GM12878 (cell line): Measurements from ENCODE around the gene PPP2R5D. TPM values are rescaled to one million over a fixed set of nuclear protein-coding genes. Genes with fewer than 3 reads are reported as not detected.

Experiments
- ATAC-seq: fragments of 200-7000 bp; cut with Tn5 transposase; 3 replicates; pipeline ENCODE4 v1.9.1; 2020; ENCODE audit warnings: mild to moderate bottlenecking, moderate library complexity
- BruUV-seq: library from RNA; stranded (reverse); fragments of 400-500 nt; replicated peaks from 2 replicates; lab custom pipeline; 2021; lab: Mats Ljungman, UMichigan
- CTCF ChIA-PET: fragments of 300-600 bp; sonication (Branson Sonifier 250); formaldehyde crosslinking; extraction: SDS; loops from one replicate; lab custom pipeline; 2021; ENCODE audit warnings: inconsistent platforms; lab: Yijun Ruan, JAX
- POLR2A ChIA-PET: fragments of 350-600 bp; formaldehyde crosslinking; extraction: SDS; loops from one replicate; lab custom pipeline; 2021; ENCODE audit warnings: inconsistent platforms; lab: Charles Lee
- RAD21 ChIA-PET: fragments of 300-600 bp; sonication (Branson Sonifier 250); formaldehyde crosslinking; loops from one replicate; lab custom pipeline; 2023; ENCODE audit warnings: antibody characterized with exemption; ENCODE audit not compliant: unreplicated experiment; lab: Charles Lee
- SMC1A ChIA-PET: fragments of 300-600 bp; sonication (Branson Sonifier 250); formaldehyde crosslinking; loops from one replicate; lab custom pipeline; 2023; ENCODE audit not compliant: unreplicated experiment, uncharacterized antibody; lab: Charles Lee
- DNase-seq: peaks from one replicate; pipeline ENCODE4 v3.0.0-alpha.2; 2011; ENCODE audit warnings: low read depth, low spot score
- FAIRE-seq: peaks from 3 replicates; lab custom pipeline; 2011; peaks lifted over from hg19 to GRCh38; lab: Jason Lieb, UNC
- H2AFZ ChIP-seq: 2 replicates; pipeline ENCODE4 v1.6.0; 2011; ENCODE audit warnings: low read depth, low read length, control low read depth; ENCODE audit not compliant: control insufficient read depth
- H3K27ac ChIP-seq: 2 replicates; pipeline ENCODE4 v1.5.1; 2011; ENCODE audit warnings: control low read depth; ENCODE audit not compliant: control insufficient read depth, insufficient read depth
- H3K27me3 ChIP-seq, 2 experiments: replicated peaks in 1 of 2; 2 replicates each; pipeline versions ENCODE4 v1.6.0 to v1.6.1; 2011; ENCODE audit warnings: low read length in 1 of 2; ENCODE audit not compliant: control insufficient read depth in 2 of 2, insufficient read depth in 2 of 2
- H3K36me3 ChIP-seq, 2 experiments: 2 replicates each; pipeline ENCODE4 v1.5.1; 2011; ENCODE audit warnings: low read length in 1 of 2; ENCODE audit not compliant: control insufficient read depth in 2 of 2, insufficient read depth in 2 of 2
- H3K4me1 ChIP-seq: 2 replicates; pipeline ENCODE4 v1.6.1; 2011; ENCODE audit warnings: mild to moderate bottlenecking, low read length, moderate library complexity, mixed read lengths; ENCODE audit not compliant: control insufficient read depth, insufficient read depth
- H3K4me2 ChIP-seq: 2 replicates; pipeline ENCODE4 v1.6.0; 2011; ENCODE audit warnings: control low read depth; ENCODE audit not compliant: control insufficient read depth, insufficient read depth
- H3K4me3 ChIP-seq: fragments of 200-600 bp; sonication (generic); 2 replicates; pipeline ENCODE4 v1.5.1; 2016
- H3K79me2 ChIP-seq: 2 replicates; pipeline ENCODE4 v1.6.0; 2011; ENCODE audit warnings: low read length; ENCODE audit not compliant: control insufficient read depth, insufficient read depth
- H3K9ac ChIP-seq: 2 replicates; pipeline ENCODE4 v1.8.0; 2011; ENCODE audit warnings: low read length, control low read depth, mixed read lengths; ENCODE audit not compliant: control insufficient read depth, insufficient read depth
- H3K9me3 ChIP-seq: replicated peaks from 3 replicates; pipeline ENCODE4 v1.5.1; 2011; ENCODE audit warnings: mild to moderate bottlenecking, low read length; ENCODE audit not compliant: control insufficient read depth, insufficient read depth
- H4K20me1 ChIP-seq: 2 replicates; pipeline ENCODE4 v1.6.0; 2011; ENCODE audit not compliant: control insufficient read depth, insufficient read depth
- EP300 ChIP-seq, 2 experiments: fragments of 150-350 bp in 1 of 2; IDR thresholded peaks; 2 replicates each; pipeline ENCODE4 v1.6.1; 2011 to 2012; ENCODE audit warnings: low read depth in 2 of 2, low read length in 2 of 2, borderline replicate concordance in 1 of 2, improper control_type of control experiment in 1 of 2, inconsistent platforms in 1 of 2; ENCODE audit not compliant: control insufficient read depth in 1 of 2
- JUNB ChIP-seq: IDR thresholded peaks from 2 replicates; pipeline ENCODE4 v1.6.1; 2016; ENCODE audit warnings: antibody characterized with exemption, mild to moderate bottlenecking
- PAX8 ChIP-seq: fragments of 450-650 bp; IDR thresholded peaks from 2 replicates; pipeline ENCODE4 v1.6.1; 2017; ENCODE audit warnings: mild to moderate bottlenecking, moderate library complexity
- SIN3A ChIP-seq: IDR thresholded peaks from 2 replicates; pipeline ENCODE4 v1.6.1; 2012; ENCODE audit warnings: low read depth, low read length, improper control_type of control experiment
- WGBS: methylation state at CpG from one replicate; pipeline ENCODE4 v1.1.6; 2016; ENCODE audit warnings: low lambda C conversion rate; ENCODE audit not compliant: insufficient replicate concordance, insufficient coverage; ENCODE audit errors: missing lambda C conversion rate; 5-methylcytosine and 5-hydroxymethylcytosine counted together
- in situ Hi-C: fragments of 300-500 bp; cut with MboI; formaldehyde crosslinking; loops from 9 replicates; pipeline ENCODE4 v1.14.3; 2018; ENCODE audit warnings: mixed read lengths
- intact Hi-C: fragments of 100-400 bp; cut with micrococcal nuclease; formaldehyde crosslinking; loops from one replicate; pipeline ENCODE4 v1.14.2; 2022; ENCODE audit not compliant: unreplicated experiment
- polyA plus RNA-seq, 11 experiments: library from polyadenylated mRNA; depleted of rRNA in 4 of 11; unstranded in 6 of 11; stranded (reverse) in 5 of 11; fragments of >200 nt; fragmentation: Nextera tagmentation in 4 of 11; fragmentation: Illumina TruSeq in 1 of 11; extraction: Ambion mirVana in 4 of 11; extraction: Trizol in 1 of 11; gene quantifications; 1 replicate in 1 of 11; 2 replicates in 10 of 11; pipeline versions ENCODE4 v1.2.1 to v1.2.3, GENCODE V29; 2011 to 2016; ENCODE audit warnings: inconsistent platforms in 2 of 11, missing spikeins in 2 of 11, low read depth in 1 of 11
- total RNA-seq, 4 experiments: library from RNA; depleted of rRNA in 3 of 4; stranded (reverse); fragments of >200 nt in 3 of 4; fragmentation: Illumina TruSeq in 1 of 4; extraction: Trizol in 1 of 4; gene quantifications; 2 replicates each; pipeline versions ENCODE4 v1.2.1 to v1.2.3, GENCODE V29; 2013 to 2021

Gene PPP2R5D
- total and polyA plus RNA-seq, 10 of the 15 experiments (the other 5 are each of a cell fraction or from before 2014, with no cell fraction given) = 1.5 to 59.0 (median 32.0) TPM

DNA sequence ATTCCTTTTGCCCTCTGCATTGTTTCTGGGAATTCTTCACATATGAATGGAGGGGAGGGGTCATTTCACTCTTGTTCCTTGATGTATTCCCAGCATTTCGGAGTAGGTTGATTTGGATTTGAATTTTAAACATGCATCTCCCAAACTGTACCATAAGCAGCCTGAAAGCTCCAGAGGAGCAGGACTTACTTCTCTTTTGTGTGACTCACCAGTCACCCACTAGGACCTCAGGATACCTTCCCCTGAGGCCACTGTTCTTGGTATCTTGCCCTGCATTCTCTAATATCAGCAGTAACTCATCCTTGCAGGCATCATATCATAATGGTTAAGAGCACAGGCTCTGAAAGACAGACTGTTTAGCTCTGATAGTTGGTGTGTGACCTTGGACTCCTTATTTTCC is 74.2 kb downstream of the PPP2R5D start:
- H3K9ac ChIP-seq = peak overlapping the region; percentile 89
- no peaks in the 10 kb centered on the region; a peak in 2 of 4 replicates for H3K36me3 ChIP-seq
- BruUV-seq = no TSS peak
- no peaks in the 10 kb centered on the region for H3K27me3 ChIP-seq
- H3K4me3 ChIP-seq = peak overlapping the region; percentile 95
- ATAC-seq (no peak), FAIRE-seq (peak; percentile 18), DNase-seq (no peak)
- CTCF ChIA-PET = interaction anchor here (0.9 kb wide), 1 partner anchor 38 kb away, joined by 3 read pairs; no protein-coding TSS in a partner anchor
- POLR2A ChIA-PET = interaction anchor here (0.9 to 2.5 kb wide), 3 partner anchors 35 to 129 kb away, joined by 5 to 19 read pairs (median 12); partner anchors contain the start of genes CNPY3, KLHDC3 and MEA1
- intact Hi-C loops = loop anchor here (5.0 kb wide), 1 partner anchor 156 kb away; no protein-coding TSS in a partner anchor
- no peaks in the 10 kb centered on the region for H3K9me3 ChIP-seq
- peaks cover 3% of the 10 kb centered on the region for H3K4me1 ChIP-seq
- peaks cover 19% of the 10 kb centered on the region for H3K79me2 ChIP-seq
- no peak for TF ChIP-seq SIN3A
- 0 out of 2 replicates have a peak, but pooled peaks have one; percentile 48 for TF ChIP-seq PAX8
- no peak for TF ChIP-seq JUNB
- TF ChIP-seq EP300 (IDR thresholded peaks at IDR 0.05; ENCODE audit: borderline replicate concordance in 1 of 2, control insufficient read depth in 1 of 2, low read depth in 2 of 2, low read length in 2 of 2) = no peak
- 0% methylated on average over 1 of the region's 1 CpG for WGBS
- in situ Hi-C loops = no loop called here
- H3K4me2 ChIP-seq = peak overlapping the region; percentile 94
- RAD21 ChIA-PET = interaction anchor here (1.3 kb wide), 3 partner anchors 38 to 48 kb away, joined by 4 to 8 read pairs (median 5); partner anchors contain the start of gene KLHDC3
- H3K27ac ChIP-seq = peak overlapping the region; percentile 87
- H2AFZ ChIP-seq = no peak overlapping the region
- SMC1A ChIA-PET = interaction anchor here (0.7 to 2.2 kb wide), 5 partner anchors 44 to 158 kb away, joined by 3 to 10 read pairs (median 5); partner anchors contain the start of genes KLHDC3 and MEA1
- no peaks in the 10 kb centered on the region for H4K20me1 ChIP-seq
